Measurements from ENCODE around the gene GPX4. TPM values are rescaled to one million over a fixed set of nuclear protein-coding genes. Genes with fewer than 3 reads are reported as not detected.
A peak's percentile ranks its signal among the peaks of the same experiment; 100 is the strongest.

Gene GPX4
- total and polyA plus RNA-seq, 10 of the 15 experiments (the other 5 are each of a cell fraction or from before 2014, with no cell fraction given): 33.3 to 749 (median 297) TPM

DNA sequence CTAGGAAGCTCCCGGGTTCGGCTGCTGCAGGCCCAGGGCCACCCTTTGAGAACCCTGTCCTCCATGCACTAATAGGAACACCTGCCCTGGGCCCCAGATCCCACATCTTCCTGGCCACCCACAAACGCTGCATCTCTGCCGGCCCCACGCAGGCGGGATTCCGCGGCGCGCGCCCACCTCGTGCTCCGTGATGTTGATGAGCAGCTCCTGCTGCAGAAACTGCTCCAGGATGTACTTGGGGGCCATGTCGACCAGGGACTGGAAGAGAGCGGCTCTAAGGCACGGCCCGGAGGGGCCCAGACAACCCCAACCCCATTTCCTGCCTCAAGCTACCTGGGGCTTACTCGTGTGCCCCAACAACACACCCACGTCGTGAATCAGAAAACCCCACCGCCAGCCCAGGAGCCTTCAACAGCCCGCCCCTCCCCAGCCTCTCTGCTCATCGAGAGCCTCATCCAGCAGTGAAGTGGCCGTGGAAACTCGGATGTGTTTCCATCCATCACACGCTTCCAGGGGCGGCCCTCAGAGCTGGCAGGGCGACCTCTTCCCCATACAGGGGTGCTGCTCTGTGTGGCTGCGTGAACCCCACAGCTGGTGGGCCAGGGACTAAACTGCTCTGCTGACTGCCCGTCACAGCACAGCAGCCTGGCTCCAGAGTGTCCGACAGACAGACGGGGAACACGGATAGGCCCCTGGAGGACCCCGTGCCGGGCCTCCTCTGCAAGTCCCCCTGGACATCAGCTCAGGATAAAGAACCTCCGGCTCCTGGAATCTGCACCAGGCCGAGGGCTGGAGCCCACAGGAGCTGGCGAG lies 12.9 kb upstream of the GPX4 start:
- POLR2A ChIA-PET: no interaction called here

GRCh38 chr19:1091544-1092175 lies 12.1 kb upstream of the GPX4 start:
- H3K9me3 ChIP-seq (replicated peaks; ENCODE audit: control insufficient read depth, insufficient read depth, low read length): no peaks in the 10 kb centered on the region
- H3K27ac ChIP-seq (ENCODE audit: control insufficient read depth, insufficient read depth): no peak overlapping the region
- CTCF ChIA-PET: interaction anchor here (1.2 kb wide), 1 partner anchor 25 kb away, joined by 3 read pairs; no protein-coding TSS in a partner anchor
- RAD21 ChIA-PET (ENCODE audit: unreplicated experiment): no interaction called here
- H3K27me3 ChIP-seq (replicated peaks in 1 of 2; ENCODE audit: control insufficient read depth in 2 of 2, insufficient read depth in 2 of 2, low read length in 1 of 2): no peaks in the 10 kb centered on the region
- in situ Hi-C loops (cut with MboI): no loop called here
- TF ChIP-seq SUPT20H (IDR thresholded peaks at IDR 0.05; ENCODE audit: borderline replicate concordance, control insufficient read depth, low read depth, low read length) (no peak), POLR2A (IDR thresholded peaks at IDR 0.05; ENCODE audit: low read depth, low read length) (peak; percentile 23; the same call in 1 of the 2 replicates)
- H4K20me1 ChIP-seq (ENCODE audit: control insufficient read depth, insufficient read depth): no peaks in the 10 kb centered on the region
- no peak overlapping the region for H2AFZ ChIP-seq (ENCODE audit: control insufficient read depth, low read depth, low read length)
- H3K36me3 ChIP-seq (ENCODE audit: control insufficient read depth in 2 of 2, insufficient read depth in 2 of 2, low read length in 1 of 2): peaks cover 6 to 27% of the 10 kb centered on the region in 2 experiments
- POLR2A ChIA-PET: no interaction called here
- DNase-seq (ENCODE audit: low read depth, low spot score) (no peak), FAIRE-seq (no peak), ATAC-seq (no peak)
- WGBS (ENCODE audit: insufficient coverage, insufficient replicate concordance, low lambda C conversion rate, missing lambda C conversion rate): 93% methylated on average over 18 of the region's 27 CpGs
- SMC1A ChIA-PET (ENCODE audit: uncharacterized antibody, unreplicated experiment): no interaction called here
- no peak overlapping the region for H3K4me3 ChIP-seq
- H3K9ac ChIP-seq (ENCODE audit: control insufficient read depth, insufficient read depth, low read length): no peak overlapping the region
- peaks cover 35% of the 10 kb centered on the region for H3K4me1 ChIP-seq (ENCODE audit: control insufficient read depth, insufficient read depth, low read length)
- H3K79me2 ChIP-seq (ENCODE audit: control insufficient read depth, insufficient read depth, low read length): peaks cover 24% of the 10 kb centered on the region
- BruUV-seq (replicated peaks): no TSS peak
- intact Hi-C loops (cut with micrococcal nuclease; ENCODE audit: unreplicated experiment): no loop called here
- no peak overlapping the region for H3K4me2 ChIP-seq (ENCODE audit: control insufficient read depth, insufficient read depth)

More for the DNA sequence above, 12.9 kb upstream of the GPX4 start:
- Histone ChIP-seq H3K27me3 (replicated peaks in 1 of 2; ENCODE audit: control insufficient read depth in 2 of 2, insufficient read depth in 2 of 2, low read length in 1 of 2) (no peaks in the 10 kb centered on the region), H4K20me1 (ENCODE audit: control insufficient read depth, insufficient read depth) (no peaks in the 10 kb centered on the region), H3K9ac (ENCODE audit: control insufficient read depth, insufficient read depth, low read length) (no peak overlapping the region), H3K79me2 (ENCODE audit: control insufficient read depth, insufficient read depth, low read length) (peaks cover 24% of the 10 kb centered on the region), H3K36me3 (ENCODE audit: control insufficient read depth in 2 of 2, insufficient read depth in 2 of 2, low read length in 1 of 2) (peaks cover 6 to 34% of the 10 kb centered on the region in 2 experiments), H3K4me2 (ENCODE audit: control insufficient read depth, insufficient read depth) (no peak overlapping the region), H3K4me3 (no peak overlapping the region), H3K4me1 (ENCODE audit: control insufficient read depth, insufficient read depth, low read length) (peaks cover 32% of the 10 kb centered on the region), H2AFZ (ENCODE audit: control insufficient read depth, low read depth, low read length) (no peak overlapping the region), H3K27ac (ENCODE audit: control insufficient read depth, insufficient read depth) (no peak overlapping the region), H3K9me3 (replicated peaks; ENCODE audit: control insufficient read depth, insufficient read depth, low read length) (no peaks in the 10 kb centered on the region)
- no peak for ATAC-seq
- SMC1A ChIA-PET (ENCODE audit: uncharacterized antibody, unreplicated experiment): no interaction called here
- no peak for FAIRE-seq
- DNase-seq (ENCODE audit: low read depth, low spot score): no peak
- TF ChIP-seq RCOR1 (conservative IDR thresholded peaks at IDR 0.05; ENCODE audit: low read depth, low read length) (no peak), ESRRA (IDR thresholded peaks at IDR 0.05; ENCODE audit: low read length) (no peak)
- intact Hi-C loops (cut with micrococcal nuclease; ENCODE audit: unreplicated experiment) (no loop called here), in situ Hi-C loops (cut with MboI) (no loop called here)
- BruUV-seq (replicated peaks): no TSS peak
- RAD21 ChIA-PET (ENCODE audit: unreplicated experiment): interaction anchor here (0.6 to 1.0 kb wide), 2 partner anchors 11 to 12 kb away, joined by 3 to 4 read pairs; no protein-coding TSS in a partner anchor
- CTCF ChIA-PET: interaction anchor here (1.2 kb wide), 1 partner anchor 25 kb away, joined by 3 read pairs; no protein-coding TSS in a partner anchor
- 94% methylated on average over 38 of the region's 38 CpGs for WGBS (ENCODE audit: insufficient coverage, insufficient replicate concordance, low lambda C conversion rate, missing lambda C conversion rate)
